GM19239 (cell line): Measurements from ENCODE around the gene NDUFB2.
"Not testable (repeated sequence)": the region's sequence is repeated elsewhere in the genome, so short reads cannot be mapped to it uniquely, and the experiment has no call there.

Source experiments
- DNase-seq: peaks from one replicate; pipeline ENCODE4 v3.0.0; 2011; ENCODE audit warnings: low spot score; ENCODE audit not compliant: insufficient read length
- FAIRE-seq: peaks from 2 replicates; lab custom pipeline; 2011; peaks lifted over from hg19 to GRCh38; lab: Jason Lieb, UNC

NDUFB2 gene

DNA sequence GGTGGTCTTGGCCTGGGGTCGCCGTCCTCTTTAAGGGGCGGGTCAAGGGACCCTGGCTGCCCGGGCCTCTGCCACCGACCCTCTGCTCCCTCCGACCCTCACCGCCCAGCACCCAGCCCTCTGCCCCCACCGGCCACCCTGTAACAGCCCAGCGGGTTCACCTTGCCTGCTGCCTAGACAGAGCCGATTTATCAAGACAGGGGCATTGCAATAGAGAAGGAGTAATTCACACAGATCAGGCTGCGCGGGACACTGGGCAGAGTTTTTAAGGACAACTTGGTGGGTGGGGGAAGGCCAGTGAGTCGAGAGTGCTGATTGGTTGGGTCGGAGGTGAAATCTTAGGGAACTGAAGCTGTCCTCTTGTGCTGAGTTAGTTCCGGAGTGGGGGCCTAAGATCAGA lies 24.5 kb upstream of the NDUFB2 start:
- no peak for FAIRE-seq
- DNase-seq = no peak

DNA sequence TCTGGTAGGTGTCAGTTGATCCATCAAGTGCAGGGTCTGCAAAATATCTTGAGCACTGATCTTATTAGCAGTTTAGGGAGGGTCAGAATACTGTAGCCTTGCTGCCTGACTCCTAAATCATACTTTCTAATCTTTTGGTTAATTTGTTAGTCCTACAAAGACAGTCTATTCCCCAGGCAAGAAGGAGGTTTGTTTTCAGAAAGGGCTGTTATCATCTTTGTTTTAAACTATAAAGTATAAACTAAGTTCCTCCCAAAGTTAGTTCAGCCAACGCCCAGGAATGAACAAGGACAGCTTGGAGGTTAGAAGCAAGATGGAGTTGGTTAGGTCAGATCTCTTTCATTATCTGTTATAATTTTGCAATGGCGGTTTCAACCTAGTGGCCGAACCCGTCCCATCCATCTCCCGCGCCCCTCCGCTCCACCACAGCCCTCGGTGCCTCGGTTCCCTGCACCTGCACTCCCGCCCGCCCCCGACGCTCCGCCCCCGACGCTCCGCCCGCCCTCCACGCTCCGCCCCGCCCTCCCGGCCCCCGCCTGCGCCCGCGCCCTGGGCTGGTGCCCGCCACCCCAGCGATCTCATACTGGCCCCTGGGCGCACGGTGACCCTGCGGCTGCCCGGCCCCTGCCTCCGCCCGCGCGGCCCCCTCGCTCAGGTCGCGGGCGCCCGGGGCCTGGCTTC lies 24.0 kb upstream of the NDUFB2 start, which contains the start of gene ADCK2:
TSS of gene ADCK2 (plus strand) at position 564 of the 681 bp plus-strand sequence. CDS start 386 bp downstream, outside the sequence.
- DNase-seq = peak; percentile 86
- FAIRE-seq = no peak

DNA sequence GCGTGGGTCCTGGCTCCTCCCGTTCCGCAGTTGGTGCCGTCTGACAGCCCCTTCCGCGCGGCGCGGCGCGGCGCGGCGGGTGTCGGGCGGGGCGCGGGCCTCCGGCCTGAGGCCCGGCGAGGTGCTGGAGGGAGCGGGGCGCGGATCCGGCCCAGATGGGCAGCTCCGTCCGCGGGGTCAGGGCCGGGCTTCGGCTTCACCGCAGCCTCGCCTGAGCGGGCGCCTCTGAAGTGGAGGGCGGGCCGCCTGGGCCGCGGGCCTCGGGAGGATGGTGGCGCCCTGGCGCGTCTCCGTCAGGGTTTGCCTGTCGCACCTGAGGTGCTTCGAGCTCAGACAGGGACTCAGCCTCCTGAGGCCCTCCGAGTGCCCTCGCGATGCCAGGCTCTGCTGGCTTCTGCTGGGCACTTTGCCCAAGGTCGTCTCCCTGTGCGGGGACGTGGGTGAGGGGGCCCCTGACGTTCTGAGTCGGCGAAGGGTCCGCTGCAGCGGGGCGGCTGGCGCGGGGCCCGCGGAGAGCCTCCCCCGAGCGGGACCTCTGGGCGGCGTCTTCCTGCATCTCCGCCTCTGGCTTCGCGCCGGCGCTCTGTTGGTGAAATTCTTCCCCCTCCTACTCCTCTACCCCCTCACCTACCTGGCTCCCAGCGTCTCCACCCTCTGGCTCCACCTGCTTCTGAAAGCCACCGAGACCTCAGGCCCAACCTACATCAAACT lies 23.3 kb upstream of the NDUFB2 start:
- DNase-seq = peak; percentile 67
- FAIRE-seq = no peak

DNA sequence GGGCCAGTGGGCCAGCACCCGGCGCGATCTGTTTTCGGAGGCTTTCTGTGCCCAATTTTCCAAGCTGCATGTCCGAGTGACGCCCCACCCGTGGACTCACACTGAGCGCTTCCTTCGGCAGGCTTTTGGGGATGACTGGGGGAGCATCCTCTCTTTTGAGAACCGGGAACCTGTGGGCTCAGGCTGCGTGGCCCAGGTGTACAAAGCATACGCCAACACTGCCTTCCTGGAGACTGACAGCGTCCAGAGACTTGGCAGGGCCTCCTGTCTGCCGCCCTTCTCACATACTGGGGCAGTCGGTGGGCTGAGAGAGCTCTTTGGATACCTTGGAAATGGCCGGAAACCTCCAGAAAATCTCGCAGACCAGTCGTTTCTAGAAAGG lies 22.7 kb upstream of the NDUFB2 start:
- no peak for DNase-seq
- no peak for FAIRE-seq

DNA sequence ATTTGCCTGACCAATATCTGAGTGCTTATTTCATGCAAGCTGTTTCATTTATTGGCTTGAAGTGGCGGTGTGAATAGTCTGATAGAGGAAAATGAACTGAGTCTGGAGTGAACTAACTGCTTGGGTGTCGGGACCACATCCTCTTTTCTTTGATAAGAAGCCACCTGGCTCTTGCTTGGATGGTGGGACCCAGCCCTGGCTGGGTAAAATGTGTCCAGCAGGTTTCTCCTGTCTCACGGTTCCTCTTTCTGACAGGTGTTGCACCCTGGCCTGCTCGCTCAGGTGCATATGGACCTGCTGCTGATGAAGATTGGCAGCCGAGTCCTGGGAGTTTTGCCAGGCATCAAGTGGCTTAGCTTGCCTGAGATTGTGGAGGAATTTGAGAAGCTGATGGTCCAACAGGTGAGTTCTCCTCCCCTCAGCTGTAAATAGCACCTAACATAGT lies 22.1 kb upstream of the NDUFB2 start:
- FAIRE-seq (peak; percentile 89), DNase-seq (peak; percentile 56)

DNA sequence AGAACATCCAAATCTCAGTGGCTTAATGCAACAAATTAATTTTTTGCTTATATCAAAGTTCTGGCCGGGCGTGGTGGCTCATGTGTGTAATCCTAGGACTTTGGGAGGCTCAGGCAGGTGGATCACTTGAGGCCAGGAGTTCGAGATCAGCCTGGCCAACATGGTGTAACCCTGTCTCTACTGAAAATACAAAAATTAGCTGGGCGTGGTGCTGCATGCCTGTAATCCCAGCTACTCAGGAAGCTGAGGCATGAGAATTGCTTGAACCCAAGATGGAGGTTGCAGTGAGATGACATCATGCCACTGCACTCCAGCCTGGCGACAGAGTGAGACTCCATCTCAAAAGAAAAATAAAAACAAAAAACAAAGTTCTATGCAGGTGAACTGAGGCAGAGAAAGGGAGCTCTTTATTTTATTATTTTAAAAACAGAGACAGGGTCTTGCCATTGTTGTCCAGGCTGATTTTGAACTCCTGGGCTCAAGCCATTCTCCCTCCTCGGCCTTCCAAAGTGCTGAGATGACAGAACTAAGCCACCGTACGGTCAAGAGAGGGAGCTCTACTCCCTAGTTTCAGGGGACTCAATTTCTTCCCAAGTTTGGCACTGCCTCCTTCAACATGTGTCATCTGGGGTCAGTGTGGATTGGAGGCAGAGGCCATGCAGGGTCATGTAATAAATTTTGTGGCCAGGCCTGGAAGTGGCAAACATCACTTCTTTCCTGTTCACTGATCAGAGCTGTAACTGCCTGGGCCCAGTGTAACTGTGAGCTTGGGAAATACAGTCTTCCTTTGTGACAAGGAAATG lies 21.4 kb upstream of the NDUFB2 start:
- FAIRE-seq (no peak), DNase-seq (no peak)

DNA sequence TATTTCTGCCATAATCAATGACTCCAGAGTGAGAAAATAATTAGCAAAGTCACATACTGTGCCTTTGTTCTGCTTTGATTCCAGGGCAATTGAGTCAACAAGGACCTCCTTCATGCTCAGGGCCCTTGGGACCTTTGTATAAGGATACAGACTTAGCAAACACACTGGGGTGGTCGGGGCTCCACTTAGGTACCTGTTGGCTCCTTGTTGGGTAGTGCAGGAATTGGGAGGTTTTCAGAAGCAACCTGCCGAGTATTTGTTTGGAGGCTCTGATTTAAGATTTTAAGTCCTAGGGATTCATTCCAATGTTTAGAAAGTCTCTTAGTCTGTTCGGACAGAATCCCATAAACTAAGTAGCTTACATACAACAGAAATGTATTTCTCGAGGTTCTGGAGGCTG lies 20.8 kb upstream of the NDUFB2 start:
- no peak for DNase-seq
- FAIRE-seq = no peak

DNA sequence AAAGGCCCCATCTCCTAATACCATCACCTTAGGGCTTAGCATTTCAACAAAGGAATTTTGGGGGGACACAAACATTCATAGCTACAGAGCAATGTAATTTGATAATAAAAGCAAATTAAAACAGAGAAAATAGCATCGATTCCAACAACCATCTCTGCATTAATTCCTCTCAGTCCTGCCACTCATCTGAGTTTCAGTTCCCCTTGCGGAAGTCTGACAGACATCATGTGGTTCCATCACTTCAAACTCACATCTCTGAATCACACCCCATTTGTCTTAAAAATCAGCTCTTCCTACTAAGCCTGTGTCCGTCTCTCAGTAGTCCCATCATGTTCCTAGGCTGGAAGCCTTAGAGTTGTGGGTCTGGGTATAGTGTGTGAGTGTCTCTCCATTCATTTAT lies 20.2 kb upstream of the NDUFB2 start:
- FAIRE-seq = peak; percentile 91
- peak; percentile 63 for DNase-seq

DNA sequence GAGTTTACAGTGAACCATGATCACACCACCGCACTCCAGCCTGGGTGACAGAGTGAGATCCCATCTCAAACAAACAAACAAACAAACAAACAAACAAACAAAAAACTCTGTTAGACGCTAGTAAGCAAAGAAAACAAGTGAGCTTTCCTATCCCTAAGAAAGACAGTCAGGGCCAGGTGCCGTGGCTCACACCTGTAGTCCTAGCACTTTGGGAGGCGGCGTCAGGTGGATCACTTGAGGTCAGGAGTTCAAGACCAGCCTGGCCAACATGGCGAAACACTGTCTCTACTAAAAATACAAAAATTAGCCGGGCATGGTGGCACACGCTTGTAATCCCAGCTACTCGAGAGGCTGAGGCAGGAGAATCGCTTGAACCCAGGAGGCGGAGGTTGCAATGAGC lies 19.6 kb upstream of the NDUFB2 start:
- not testable (repeated sequence) for DNase-seq, FAIRE-seq

DNA sequence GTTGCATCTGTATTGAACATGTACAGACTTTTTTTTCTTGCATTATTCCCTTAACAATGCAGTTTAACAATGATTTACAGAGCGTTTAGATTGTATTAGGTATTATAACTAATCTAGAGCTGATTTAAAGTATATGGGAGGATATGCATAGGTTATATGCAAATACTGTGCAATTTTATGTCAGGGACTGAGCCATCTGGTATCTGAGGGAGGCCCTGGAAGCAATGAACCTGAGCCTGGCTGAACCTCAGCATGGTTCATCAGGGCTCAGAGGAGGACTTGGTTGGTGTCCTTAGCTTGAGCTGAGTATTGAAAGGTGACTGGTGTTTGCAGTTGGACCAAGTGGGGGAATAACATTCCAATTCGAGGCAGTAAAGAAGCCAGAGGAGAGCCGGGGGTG lies 19.0 kb upstream of the NDUFB2 start:
- FAIRE-seq = no peak

DNA sequence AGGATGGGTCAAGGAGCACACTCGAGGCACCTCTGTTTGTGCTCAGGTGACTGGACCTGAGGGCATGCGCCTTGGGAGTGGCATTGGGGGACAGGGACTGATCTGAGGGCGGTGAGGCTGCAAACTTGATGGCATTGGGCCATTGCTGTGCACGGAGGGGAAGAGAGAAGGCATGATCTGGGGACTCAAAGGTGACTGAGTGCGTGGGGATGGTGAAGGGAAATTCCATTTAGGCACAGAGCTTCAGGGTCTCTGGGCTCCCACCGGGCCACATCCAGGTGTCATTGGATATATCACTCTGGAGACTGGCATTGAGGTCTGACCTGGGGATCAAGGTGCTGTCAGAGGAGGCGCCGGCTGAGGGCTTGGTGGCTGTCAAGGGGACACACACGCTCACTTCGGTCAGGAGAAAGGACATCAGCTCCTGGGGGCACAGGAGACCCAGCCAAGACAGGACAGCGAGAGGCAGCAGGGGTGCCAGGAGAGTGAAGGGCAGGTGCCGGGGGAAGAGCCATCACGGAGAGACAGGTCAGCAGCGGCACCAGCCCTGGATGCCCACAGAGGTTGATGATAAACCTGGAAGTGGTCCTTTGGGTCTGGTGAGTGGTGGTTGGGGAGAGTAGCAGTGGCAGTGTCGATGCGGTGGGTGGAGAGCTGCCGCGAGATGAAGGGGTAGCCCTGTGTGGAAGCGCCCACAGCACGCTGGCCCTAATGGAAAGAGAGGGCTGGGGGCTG lies 18.3 kb upstream of the NDUFB2 start:
- no peak for DNase-seq

More for the DNA sequence above, 19.0 kb upstream of the NDUFB2 start:
- DNase-seq = no peak

DNA sequence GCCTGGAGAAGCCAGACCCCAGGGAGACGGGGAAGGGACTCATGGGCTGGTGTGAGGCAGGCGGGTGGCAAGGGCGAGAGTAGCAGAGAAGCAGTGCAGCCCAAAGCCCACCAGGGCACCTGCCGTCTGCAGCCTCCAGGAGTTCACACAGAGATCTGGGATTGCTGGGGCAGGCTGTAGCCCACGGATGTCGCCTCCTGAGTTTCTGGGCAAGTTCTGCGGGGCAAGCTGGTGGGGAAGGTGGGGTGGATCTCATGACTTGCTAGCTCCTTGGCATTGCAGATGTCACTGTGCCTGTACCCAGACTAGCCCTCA lies 17.7 kb upstream of the NDUFB2 start:
- FAIRE-seq (no peak), DNase-seq (no peak)

More for the DNA sequence above, 18.3 kb upstream of the NDUFB2 start:
- FAIRE-seq = no peak

DNA sequence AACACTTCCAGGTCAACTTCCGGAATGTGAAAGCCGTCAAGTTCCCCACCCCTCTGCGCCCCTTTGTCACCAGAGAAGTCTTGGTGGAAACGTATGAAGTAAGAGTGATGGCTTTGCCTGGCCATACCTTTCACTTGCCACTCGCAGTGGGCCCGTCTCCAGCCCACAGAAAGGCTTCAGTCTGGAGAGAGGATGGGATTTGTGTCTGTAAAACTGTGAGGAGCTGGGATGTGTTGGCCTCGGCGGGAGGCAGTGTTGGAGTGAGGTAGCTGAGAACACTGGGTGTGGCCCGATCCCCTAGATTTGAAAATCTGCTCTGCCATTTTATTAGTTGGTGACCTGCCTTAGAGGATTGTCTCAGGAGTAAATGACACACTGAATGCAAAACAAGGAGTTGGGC lies 17.3 kb upstream of the NDUFB2 start:
- DNase-seq = no peak
- no peak for FAIRE-seq

DNA sequence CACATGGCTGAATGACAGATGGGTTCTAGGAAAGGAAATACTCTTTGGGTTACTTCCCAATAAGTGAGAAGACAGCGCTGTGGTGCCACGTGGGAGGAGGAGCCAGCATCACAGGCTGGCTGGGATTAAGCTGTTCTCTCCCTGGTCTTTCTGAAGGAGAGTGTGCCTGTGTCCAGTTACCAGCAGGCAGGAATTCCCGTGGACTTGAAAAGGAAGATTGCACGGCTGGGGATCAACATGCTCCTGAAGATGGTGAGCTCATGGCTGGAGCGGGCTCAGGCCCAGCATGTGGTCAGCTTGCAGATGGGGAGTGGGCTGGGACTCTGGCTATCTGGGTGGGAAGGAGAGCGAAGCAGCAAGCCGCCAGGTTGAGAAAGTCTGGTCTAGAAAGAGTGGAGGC lies 15.6 kb upstream of the NDUFB2 start:
- DNase-seq (no peak), FAIRE-seq (no peak)

DNA sequence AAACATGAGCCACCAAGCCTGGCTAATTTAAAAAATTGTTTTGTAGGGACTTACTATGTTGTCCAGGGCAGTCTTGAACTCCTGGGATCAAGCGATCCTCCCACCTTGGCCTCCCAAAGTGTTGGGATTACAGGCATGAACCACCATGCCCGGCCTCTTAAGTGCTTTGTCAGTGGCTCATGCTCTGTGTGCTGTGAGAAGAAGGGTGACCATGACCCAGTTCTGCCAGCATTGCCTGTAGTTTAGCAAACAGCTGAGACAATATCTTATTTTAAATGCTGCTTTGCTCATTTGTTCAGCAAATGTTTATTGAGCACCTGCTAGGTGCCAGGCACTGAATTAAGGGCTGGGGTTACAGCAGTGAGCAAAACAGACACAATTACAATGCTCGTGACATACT lies 14.7 kb upstream of the NDUFB2 start:
- DNase-seq = no peak
- FAIRE-seq = no peak

DNA sequence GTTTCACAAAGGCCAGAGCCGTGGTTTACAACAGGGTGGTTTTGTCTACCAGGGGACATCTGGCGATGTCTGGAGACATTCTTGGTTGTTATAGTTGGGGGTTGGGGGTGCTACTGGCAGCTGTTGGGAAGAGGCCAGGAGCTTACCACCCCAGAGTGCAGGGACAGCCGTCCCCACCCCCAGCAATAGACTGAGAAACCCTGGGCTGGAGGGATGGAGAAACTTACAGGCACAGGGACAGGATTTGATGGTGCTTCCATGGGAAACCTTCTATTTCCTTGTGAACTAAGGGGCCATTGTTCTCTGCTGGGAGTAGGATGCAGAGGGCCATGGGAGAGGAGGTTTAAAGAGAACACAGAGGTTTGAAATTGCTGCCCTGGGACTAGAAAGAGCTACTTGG lies 12.9 kb upstream of the NDUFB2 start:
- no peak for DNase-seq
- no peak for FAIRE-seq

DNA sequence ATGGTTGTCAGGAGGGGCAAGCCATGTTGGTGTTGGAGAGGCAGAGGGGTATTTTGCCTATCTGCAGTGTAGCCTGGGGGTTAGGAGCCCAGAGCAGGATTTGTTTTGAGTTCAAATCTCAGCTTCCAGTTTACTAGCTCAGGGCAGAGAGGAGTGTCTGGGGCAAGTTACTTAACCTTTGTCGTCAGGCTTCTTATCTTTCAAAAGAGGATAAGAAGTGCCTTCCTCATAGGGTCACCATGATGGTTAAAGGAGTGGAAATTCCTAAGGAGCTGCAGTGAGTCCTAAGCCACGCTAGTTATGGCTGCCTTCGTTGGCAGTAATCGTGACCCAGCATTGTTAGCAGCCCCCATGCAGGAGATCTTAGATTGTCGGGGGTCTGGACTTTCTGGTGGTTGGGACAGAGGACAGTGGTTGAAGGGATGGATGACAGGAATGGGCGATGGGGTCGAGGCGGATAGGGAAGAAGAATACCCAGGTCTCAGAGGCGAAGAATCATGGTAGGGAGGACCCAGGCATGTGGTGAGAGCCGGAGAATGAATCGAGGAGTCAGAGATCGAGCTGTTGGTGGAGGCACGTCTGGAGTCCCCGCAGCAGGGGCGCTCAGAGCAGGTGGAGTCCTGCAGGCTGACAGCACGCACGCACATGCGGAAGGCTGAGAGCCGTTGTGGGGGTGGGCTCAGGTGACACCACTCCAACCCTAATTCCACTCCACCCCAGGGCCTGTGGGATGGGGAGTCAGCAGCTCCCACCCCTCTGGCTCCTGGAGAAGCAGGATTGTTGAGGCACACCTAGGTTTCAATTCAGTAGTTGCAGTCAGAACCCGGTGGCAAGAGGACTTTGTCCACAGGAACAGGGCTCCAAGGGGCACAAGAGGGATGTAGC lies 12.2 kb upstream of the NDUFB2 start:
- FAIRE-seq (no peak), DNase-seq (no peak)

DNA sequence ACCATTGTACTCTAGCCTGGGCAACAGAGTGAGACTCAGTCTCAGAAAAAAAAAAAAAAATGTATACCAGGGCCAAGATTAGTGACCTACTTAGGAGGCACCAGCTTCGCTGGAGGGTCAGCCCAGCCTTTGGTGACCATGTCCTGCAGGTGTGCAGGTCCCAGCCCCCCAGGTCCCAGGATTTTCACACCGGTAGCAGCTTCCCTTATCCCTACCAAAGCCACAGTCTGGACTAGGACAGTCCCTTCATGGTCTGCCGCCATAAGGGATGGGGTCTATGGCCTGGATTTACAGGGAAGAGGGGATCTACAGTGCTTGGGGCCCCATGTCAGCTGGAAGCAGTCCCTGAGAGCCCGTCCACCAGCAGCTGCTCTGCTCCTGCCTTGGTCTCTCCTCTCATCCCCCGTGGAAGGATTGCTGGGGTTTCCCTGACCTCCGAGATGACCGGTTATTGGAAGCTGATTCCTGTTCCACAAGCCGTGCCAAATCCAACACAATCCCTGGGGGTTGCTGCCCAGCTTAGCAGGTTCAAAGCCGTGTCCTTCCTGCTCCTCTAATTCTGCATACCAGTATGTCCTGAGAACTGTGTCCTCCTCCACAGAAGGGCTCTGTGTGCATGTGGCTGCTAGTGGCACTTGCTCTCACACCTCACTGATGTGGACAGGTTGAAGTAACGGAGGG lies 11.0 kb upstream of the NDUFB2 start:
- DNase-seq (no peak), FAIRE-seq (no peak)

DNA sequence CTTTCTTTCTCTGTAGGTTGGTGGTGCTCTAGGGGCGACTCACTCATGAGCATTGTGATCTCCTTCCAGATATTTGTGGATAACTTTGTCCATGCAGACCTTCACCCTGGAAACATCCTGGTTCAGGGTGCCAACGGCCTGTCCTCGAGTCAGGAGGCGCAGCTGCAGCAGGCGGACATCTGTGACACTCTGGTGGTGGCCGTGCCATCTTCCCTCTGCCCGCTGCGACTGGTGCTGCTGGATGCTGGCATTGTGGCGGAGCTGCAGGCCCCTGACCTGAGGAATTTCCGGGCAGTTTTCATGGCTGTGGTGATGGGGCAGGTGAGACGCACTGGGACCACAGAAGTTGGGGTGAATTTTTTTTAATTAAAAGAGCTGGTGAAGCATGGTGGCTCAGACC lies 9.6 kb upstream of the NDUFB2 start:
- FAIRE-seq = no peak

More for the DNA sequence above, 9.6 kb upstream of the NDUFB2 start:
- no peak for DNase-seq
